ENCODE data around the gene MYH14. TPM values are rescaled to one million over a fixed set of nuclear protein-coding genes. Genes with fewer than 3 reads are reported as not detected.
"Not testable (repeated sequence)": the region's sequence is repeated elsewhere in the genome, so short reads cannot be mapped to it uniquely, and the experiment has no call there.

Gene MYH14
- total RNA-seq, 1 experiment from 2014 or later, result 4.1 TPM

DNA sequence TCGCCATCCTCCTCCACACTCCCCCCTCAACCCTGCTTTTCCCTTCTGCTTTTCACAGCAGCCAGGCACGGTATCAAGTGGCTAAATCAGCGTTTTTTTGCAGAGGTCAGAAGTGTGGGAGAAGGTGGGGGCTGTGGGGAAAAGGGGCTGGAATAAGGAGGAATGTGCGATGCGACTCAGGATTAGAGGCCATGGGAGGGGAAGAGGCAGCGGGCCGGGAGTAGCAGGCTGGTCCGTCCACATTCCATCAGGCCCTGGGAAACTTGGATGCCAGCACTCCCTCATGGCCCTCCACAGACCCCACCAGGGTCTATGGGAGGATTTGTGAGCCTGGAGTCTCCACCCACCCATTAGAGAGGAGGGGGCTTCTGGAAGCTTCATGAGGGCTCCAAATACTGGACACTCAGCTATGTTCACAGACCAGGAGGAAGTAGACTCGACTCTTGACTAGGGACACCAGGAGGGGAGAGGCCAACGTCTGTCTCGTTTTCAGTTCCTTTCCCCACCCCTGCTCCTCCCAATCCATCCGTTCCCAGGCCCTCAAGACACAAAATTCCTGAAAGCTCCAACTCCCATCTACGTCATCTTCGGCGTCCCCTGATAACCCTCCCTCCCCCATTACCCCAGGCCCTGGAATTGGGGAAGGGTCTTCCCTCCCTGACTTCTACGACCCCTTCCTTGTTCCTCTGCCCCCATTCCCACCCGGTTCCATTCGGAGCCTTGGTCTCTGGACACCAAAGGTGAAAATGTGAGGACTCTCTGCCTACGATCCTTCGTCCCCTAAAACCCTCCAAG is 129.0 kb downstream of the MYH14 start:
- peak overlapping the region; percentile 76 for H3K4me3 ChIP-seq (ENCODE audit: insufficient read depth, low read depth, low read length)
- H3K36me3 ChIP-seq (replicated peaks; ENCODE audit: control insufficient read depth, insufficient read depth, low read length), result no peaks in the 10 kb centered on the region
- DNase-seq, result peak; percentile 63
- peaks cover 13% of the 10 kb centered on the region for H3K27me3 ChIP-seq (ENCODE audit: control insufficient read depth, insufficient read depth, low read length)

- peak; percentile 96 for DNase-seq
- Histone ChIP-seq H3K27me3 (ENCODE audit: control insufficient read depth, insufficient read depth, low read length) (peaks cover 6% of the 10 kb centered on the region), H3K4me3 (ENCODE audit: insufficient read depth, low read depth, low read length) (peak overlapping the region; percentile 76)
Measured at GRCh38 chr19:50333235-50333736, 129.9 kb downstream of the MYH14 start.

GRCh38 chr19:50333737-50334617 is 130.6 kb downstream of the MYH14 start:
- peak; percentile 100 for DNase-seq
- H3K36me3 ChIP-seq (replicated peaks; ENCODE audit: control insufficient read depth, insufficient read depth, low read length), result peaks cover 1% of the 10 kb centered on the region; the same call in 1 of the 2 replicates
- peak overlapping the region; percentile 76 for H3K4me3 ChIP-seq (ENCODE audit: insufficient read depth, low read depth, low read length)
- peaks cover 3% of the 10 kb centered on the region; the same call in 1 of the 2 replicates for H3K27me3 ChIP-seq (ENCODE audit: control insufficient read depth, insufficient read depth, low read length)

More at GRCh38 chr19:50333235-50333736, 129.9 kb downstream of the MYH14 start:
- H3K36me3 ChIP-seq (replicated peaks; ENCODE audit: control insufficient read depth, insufficient read depth, low read length), result no peaks in the 10 kb centered on the region

GRCh38 chr19:50334741-50335421 is 131.5 kb downstream of the MYH14 start:
- peaks cover 3% of the 10 kb centered on the region; the same call in 1 of the 2 replicates for H3K27me3 ChIP-seq (ENCODE audit: control insufficient read depth, insufficient read depth, low read length)
- H3K4me3 ChIP-seq (ENCODE audit: insufficient read depth, low read depth, low read length), result no peak overlapping the region
- no peak for DNase-seq
- H3K36me3 ChIP-seq (replicated peaks; ENCODE audit: control insufficient read depth, insufficient read depth, low read length), result peaks cover 1% of the 10 kb centered on the region; the same call in 1 of the 2 replicates

DNA sequence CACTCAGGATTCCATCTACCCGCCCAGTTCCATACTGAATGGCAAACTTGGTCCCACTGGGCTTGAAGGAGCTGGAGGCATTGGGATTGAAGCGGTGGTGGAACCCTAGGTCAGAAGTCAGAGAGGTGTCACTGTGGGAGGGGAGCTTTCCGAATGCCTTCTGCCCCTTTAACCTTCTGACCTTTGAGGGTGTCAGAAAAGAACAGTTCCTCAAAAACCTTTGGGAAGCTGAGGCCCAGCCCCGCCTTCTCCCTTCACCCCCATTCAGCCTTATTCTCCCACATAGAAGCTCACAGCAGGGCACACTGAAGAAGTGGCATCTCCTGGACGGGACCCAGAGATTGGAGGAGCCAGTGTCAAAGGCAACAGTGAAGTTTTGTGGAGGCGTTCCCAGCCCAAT is 133.6 kb downstream of the MYH14 start:
- H3K27me3 ChIP-seq (ENCODE audit: control insufficient read depth, insufficient read depth, low read length); DNase-seq; H3K36me3 ChIP-seq (replicated peaks; ENCODE audit: control insufficient read depth, insufficient read depth, low read length); H3K4me3 ChIP-seq (ENCODE audit: insufficient read depth, low read depth, low read length): not testable (repeated sequence)

GRCh38 chr19:50340331-50340730 is 136.9 kb downstream of the MYH14 start:
- no peak overlapping the region for H3K4me3 ChIP-seq (ENCODE audit: insufficient read depth, low read depth, low read length)
- DNase-seq, result no peak

GRCh38 chr19:50341091-50341564 is 137.7 kb downstream of the MYH14 start:
- no peaks in the 10 kb centered on the region for H3K27me3 ChIP-seq (ENCODE audit: control insufficient read depth, insufficient read depth, low read length)
- no peak overlapping the region for H3K4me3 ChIP-seq (ENCODE audit: insufficient read depth, low read depth, low read length)
- peaks cover 1% of the 10 kb centered on the region; the same call in 1 of the 2 replicates for H3K36me3 ChIP-seq (replicated peaks; ENCODE audit: control insufficient read depth, insufficient read depth, low read length)
- DNase-seq, result no peak

More at GRCh38 chr19:50340331-50340730, 136.9 kb downstream of the MYH14 start:
- H3K27me3 ChIP-seq (ENCODE audit: control insufficient read depth, insufficient read depth, low read length), result no peaks in the 10 kb centered on the region
- peaks cover 1% of the 10 kb centered on the region; the same call in 1 of the 2 replicates for H3K36me3 ChIP-seq (replicated peaks; ENCODE audit: control insufficient read depth, insufficient read depth, low read length)

DNA sequence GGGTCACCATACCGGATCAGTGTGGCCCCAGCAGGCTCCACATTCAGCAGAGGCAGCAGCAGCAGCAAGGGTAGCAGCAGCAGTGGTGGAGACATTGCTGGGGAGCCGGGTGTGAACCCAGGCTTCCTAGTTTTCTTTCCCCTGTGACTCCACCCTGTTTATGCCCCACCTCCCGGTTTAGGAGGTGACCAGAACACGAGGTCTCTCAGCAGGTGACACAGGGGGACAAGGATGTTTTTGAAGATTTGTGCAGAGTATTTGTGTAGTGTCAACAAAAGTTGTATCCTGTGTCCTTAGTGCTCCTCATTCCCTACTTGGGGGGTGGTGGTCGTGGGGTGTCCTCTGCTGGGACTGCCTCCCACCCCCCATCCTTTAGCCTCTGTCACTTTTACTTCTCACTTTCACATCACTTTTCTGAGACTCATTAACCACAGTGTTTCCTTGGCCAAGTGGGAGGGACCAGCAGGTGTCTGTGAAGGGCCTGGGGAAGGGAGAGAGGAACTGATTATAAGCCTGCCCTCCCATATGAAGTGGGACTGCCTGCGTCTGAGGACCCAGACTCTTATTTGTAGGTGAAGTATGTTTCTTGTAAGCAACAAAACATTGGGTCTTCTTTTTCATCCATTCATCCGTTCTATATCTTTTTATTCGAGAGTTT is 141.4 kb downstream of the MYH14 start:
- H3K4me3 ChIP-seq (ENCODE audit: insufficient read depth, low read depth, low read length), result no peak overlapping the region
- H3K27me3 ChIP-seq (ENCODE audit: control insufficient read depth, insufficient read depth, low read length), result no peaks in the 10 kb centered on the region
- no peak for DNase-seq
- H3K36me3 ChIP-seq (replicated peaks; ENCODE audit: control insufficient read depth, insufficient read depth, low read length), result no peaks in the 10 kb centered on the region; the same call in 1 of the 2 replicates

GRCh38 chr19:50347089-50347581 is 143.7 kb downstream of the MYH14 start:
- H3K4me3 ChIP-seq (ENCODE audit: insufficient read depth, low read depth, low read length); H3K36me3 ChIP-seq (replicated peaks; ENCODE audit: control insufficient read depth, insufficient read depth, low read length); DNase-seq; H3K27me3 ChIP-seq (ENCODE audit: control insufficient read depth, insufficient read depth, low read length): not testable (repeated sequence)

DNA sequence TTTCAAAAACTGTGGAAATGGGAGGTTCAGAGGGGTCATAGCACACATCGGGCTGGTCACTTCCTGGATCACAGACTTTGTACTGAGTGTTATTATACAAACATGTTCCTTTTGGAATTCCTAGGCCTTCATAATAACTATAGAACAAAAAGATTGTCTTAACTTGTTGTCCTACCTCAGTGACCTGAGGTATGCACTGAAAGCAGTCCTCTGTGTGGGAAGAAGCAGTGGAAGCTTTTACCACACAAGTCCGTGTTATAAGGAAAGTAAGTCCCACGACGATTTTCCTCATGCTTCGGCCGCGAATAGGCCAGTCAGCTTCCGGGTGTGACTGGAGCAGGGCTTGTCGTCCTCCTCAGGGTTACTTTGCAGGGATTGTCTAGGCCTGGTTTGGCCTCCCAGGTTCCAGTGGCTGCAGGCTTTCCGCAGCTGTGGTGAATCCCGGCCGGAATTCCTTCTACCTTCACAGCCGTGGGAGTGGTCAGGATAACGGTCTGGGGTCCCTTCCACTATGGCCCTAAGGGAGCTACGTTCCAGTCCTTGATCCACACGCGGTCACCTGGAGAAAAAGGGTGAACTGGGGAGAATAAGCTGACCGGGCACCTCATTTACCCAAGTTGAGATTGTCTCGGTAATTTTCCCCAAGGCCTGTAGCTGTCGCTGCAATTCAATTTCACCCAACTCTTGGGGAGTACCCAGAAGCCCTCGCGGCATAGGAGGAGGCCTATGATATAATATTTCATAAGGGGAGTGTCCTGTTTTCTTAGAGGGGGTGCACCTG is 146.0 kb downstream of the MYH14 start:
- no peaks in the 10 kb centered on the region; the same call in 1 of the 2 replicates for H3K36me3 ChIP-seq (replicated peaks; ENCODE audit: control insufficient read depth, insufficient read depth, low read length)
- no peak overlapping the region for H3K4me3 ChIP-seq (ENCODE audit: insufficient read depth, low read depth, low read length)
- H3K27me3 ChIP-seq (ENCODE audit: control insufficient read depth, insufficient read depth, low read length), result no peaks in the 10 kb centered on the region
- DNase-seq, result no peak

GRCh38 chr19:50352242-50352641 is 148.8 kb downstream of the MYH14 start:
- H3K36me3 ChIP-seq (replicated peaks; ENCODE audit: control insufficient read depth, insufficient read depth, low read length), result no peaks in the 10 kb centered on the region
- no peaks in the 10 kb centered on the region for H3K27me3 ChIP-seq (ENCODE audit: control insufficient read depth, insufficient read depth, low read length)
- H3K4me3 ChIP-seq (ENCODE audit: insufficient read depth, low read depth, low read length), result no peak overlapping the region
- no peak for DNase-seq

GRCh38 chr19:50353487-50353880 is 150.1 kb downstream of the MYH14 start:
- H3K4me3 ChIP-seq (ENCODE audit: insufficient read depth, low read depth, low read length); DNase-seq; H3K27me3 ChIP-seq (ENCODE audit: control insufficient read depth, insufficient read depth, low read length); H3K36me3 ChIP-seq (replicated peaks; ENCODE audit: control insufficient read depth, insufficient read depth, low read length): not testable (repeated sequence)

DNA sequence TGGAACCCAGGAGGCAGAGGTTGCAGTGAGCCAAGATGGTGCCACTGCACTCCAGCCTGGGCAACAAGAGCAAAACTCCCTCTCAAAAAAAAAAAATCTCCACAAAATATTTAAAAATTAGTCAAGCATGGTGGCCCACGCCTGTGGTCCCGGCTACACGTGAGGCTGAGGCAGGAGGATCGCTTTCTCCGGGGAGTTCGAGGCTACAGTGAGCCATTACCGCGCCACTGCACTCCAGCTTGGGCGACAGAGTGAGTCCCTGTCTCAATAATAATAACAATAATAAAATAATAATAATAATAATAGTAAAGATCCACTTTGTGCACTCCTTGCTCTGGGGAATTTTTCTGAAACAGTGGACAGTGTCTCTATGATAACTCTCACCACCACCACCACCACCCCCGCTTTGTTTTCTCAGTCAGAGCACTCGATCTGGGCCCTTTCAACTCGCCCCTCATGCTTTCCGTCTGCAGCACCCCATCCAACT is 153.3 kb downstream of the MYH14 start:
- no peaks in the 10 kb centered on the region for H3K27me3 ChIP-seq (ENCODE audit: control insufficient read depth, insufficient read depth, low read length)
- no peak for DNase-seq
- no peaks in the 10 kb centered on the region for H3K36me3 ChIP-seq (replicated peaks; ENCODE audit: control insufficient read depth, insufficient read depth, low read length)
- H3K4me3 ChIP-seq (ENCODE audit: insufficient read depth, low read depth, low read length), result no peak overlapping the region

Data from H7 (cell line).